Mesothelial cell of epicardium (in vitro differentiated cells): ENCODE data around the gene KCNG4. TPM values are rescaled to one million over a fixed set of nuclear protein-coding genes. Genes with fewer than 3 reads are reported as not detected.

Source experiments
- DNase-seq, 2 experiments: peaks; one replicate each; pipeline ENCODE4 v3.0.0; 2021; ENCODE audit warnings: low spot score in 2 of 2; ENCODE audit not compliant: unreplicated experiment in 2 of 2
- H3K27ac Mint-ChIP-seq: 2 replicates; pipeline ENCODE4 v1.8.0; 2021; ENCODE audit warnings: mixed read lengths
- H3K27me3 Mint-ChIP-seq: 2 replicates; pipeline ENCODE4 v1.8.0; 2021; ENCODE audit warnings: low read depth, mixed read lengths
- H3K36me3 Mint-ChIP-seq: 2 replicates; pipeline ENCODE4 v1.8.0; 2021; ENCODE audit warnings: mixed read lengths
- H3K4me1 Mint-ChIP-seq: 2 replicates; pipeline ENCODE4 v1.8.0; 2021; ENCODE audit warnings: mixed read lengths
- H3K4me3 Mint-ChIP-seq: 2 replicates; pipeline ENCODE4 v1.8.0; 2021; ENCODE audit warnings: mild to moderate bottlenecking, moderate library complexity, mixed read lengths
- H3K9me3 Mint-ChIP-seq: 2 replicates; pipeline ENCODE4 v1.8.0; 2021; ENCODE audit warnings: mixed read lengths
- CTCF ChIP-seq: fragments of 200-600 bp; sonication (generic); IDR thresholded peaks from one replicate; pipeline ENCODE4 v1.5.0; 2021; ENCODE audit warnings: antibody characterized with exemption; ENCODE audit not compliant: unreplicated experiment
- total RNA-seq: library from RNA; stranded (reverse); gene quantifications from 3 replicates; pipeline ENCODE4 v1.2.1, GENCODE V29; 2021

Gene KCNG4
- total RNA-seq, 1 donor from 2014 or later, result not detected

- Mint-ChIP-seq H3K27me3 (no peaks in the 10 kb centered on the region), H3K9me3 (peaks cover 12% of the 10 kb centered on the region), H3K27ac (no peak overlapping the region), H3K4me3 (no peak overlapping the region), H3K4me1 (peaks cover 11% of the 10 kb centered on the region), H3K36me3 (no peaks in the 10 kb centered on the region)
- TF ChIP-seq CTCF, result no peak
- DNase-seq, result no peak
Observed at GRCh38 chr16:84247331-84247730, 7.5 kb upstream of the KCNG4 start.

- TF ChIP-seq CTCF, result no peak
- Mint-ChIP-seq H3K27ac (no peak overlapping the region), H3K4me1 (peaks cover 11% of the 10 kb centered on the region), H3K4me3 (no peak overlapping the region), H3K27me3 (no peaks in the 10 kb centered on the region), H3K9me3 (peaks cover 12% of the 10 kb centered on the region), H3K36me3 (no peaks in the 10 kb centered on the region)
- no peak for DNase-seq
Observed at GRCh38 chr16:84246679-84247077, 6.9 kb upstream of the KCNG4 start.

- DNase-seq, result no peak
- H3K36me3 Mint-ChIP-seq, result no peaks in the 10 kb centered on the region
- no peak overlapping the region for H3K4me3 Mint-ChIP-seq
- peaks cover 11% of the 10 kb centered on the region for H3K4me1 Mint-ChIP-seq
- H3K27me3 Mint-ChIP-seq, result no peaks in the 10 kb centered on the region
- H3K27ac Mint-ChIP-seq, result no peak overlapping the region
- H3K9me3 Mint-ChIP-seq, result peaks cover 12% of the 10 kb centered on the region
- TF ChIP-seq CTCF, result no peak
Observed at GRCh38 chr16:84245956-84246678, 6.3 kb upstream of the KCNG4 start.

GRCh38 chr16:84244728-84245127 lies 4.9 kb upstream of the KCNG4 start:
- no peak for TF ChIP-seq CTCF
- no peak overlapping the region for H3K4me3 Mint-ChIP-seq
- no peak overlapping the region for H3K27ac Mint-ChIP-seq
- peaks cover 16% of the 10 kb centered on the region for H3K4me1 Mint-ChIP-seq
- peaks cover 9% of the 10 kb centered on the region for H3K27me3 Mint-ChIP-seq
- H3K9me3 Mint-ChIP-seq, result peaks cover 12% of the 10 kb centered on the region
- DNase-seq, result no peak
- H3K36me3 Mint-ChIP-seq, result no peaks in the 10 kb centered on the region

- no peak for TF ChIP-seq CTCF
- no peak overlapping the region for H3K27ac Mint-ChIP-seq
- peaks cover 18% of the 10 kb centered on the region for H3K4me1 Mint-ChIP-seq
- H3K4me3 Mint-ChIP-seq, result no peak overlapping the region
- peaks cover 16% of the 10 kb centered on the region for H3K27me3 Mint-ChIP-seq
- H3K36me3 Mint-ChIP-seq, result no peaks in the 10 kb centered on the region
- no peak for DNase-seq
- peaks cover 12% of the 10 kb centered on the region for H3K9me3 Mint-ChIP-seq
Observed at GRCh38 chr16:84243732-84244131, 3.9 kb upstream of the KCNG4 start.
